Upper lobe of left lung (tissue), 6 donors: ENCODE results near the gene SGSM2. TPM values are rescaled to one million over a fixed set of nuclear protein-coding genes. Genes with fewer than 3 reads are reported as not detected.

ENCODE experiments used
- ATAC-seq, 2 donors: fragments of 200-7000 bp; cut with Tn5 transposase; one replicate each; pipeline ENCODE4 v1.9.1; 2022; ENCODE audit warnings: mild to moderate bottlenecking in 2 of 2, moderate library complexity in 2 of 2; ENCODE audit not compliant: low FRiP score in 2 of 2
- DNase-seq, 2 donors: peaks; one replicate each; pipeline ENCODE4 v3.0.0-alpha.2; 2019 to 2020
- H3K27ac ChIP-seq, 4 donors: fragments of 200-600 bp; sonication (generic); one replicate each; pipeline ENCODE4 v1.5.1; 2016 to 2019
- H3K27me3 ChIP-seq, 4 donors: fragments of 200-600 bp; sonication (generic); one replicate each; pipeline ENCODE4 v1.5.1; 2017 to 2019
- H3K36me3 ChIP-seq, 4 donors: fragments of 200-600 bp; sonication (generic); one replicate each; pipeline ENCODE4 v1.5.1; 2016 to 2019
- H3K4me1 ChIP-seq, 4 donors: fragments of 200-600 bp; sonication (generic); one replicate each; pipeline ENCODE4 v1.5.1; 2018 to 2019
- H3K4me3 ChIP-seq, 4 donors: fragments of 200-600 bp; sonication (generic); one replicate each; pipeline ENCODE4 v1.5.1; 2017 to 2019; ENCODE audit warnings: mild to moderate bottlenecking in 2 of 4, moderate library complexity in 1 of 4
- H3K9me3 ChIP-seq, 4 donors: fragments of 200-600 bp; sonication (generic); one replicate each; pipeline ENCODE4 v1.5.1; 2018 to 2019
- CTCF ChIP-seq, 6 experiments: fragments of 450-650 bp in 4 of 6; fragments of 200-600 bp in 2 of 6; sonication (generic) in 2 of 6; IDR thresholded peaks; one replicate each; pipeline ENCODE4 v1.5.1; 2016 to 2019; ENCODE audit warnings: antibody characterized with exemption in 6 of 6
- EP300 ChIP-seq, 4 donors: sonication (generic); formaldehyde crosslinking; IDR thresholded peaks; one replicate each; pipeline ENCODE4 v1.5.1; 2017; ENCODE audit warnings: antibody characterized with exemption in 4 of 4, control low read depth in 2 of 4
- POLR2A ChIP-seq, 4 donors: fragments of 450-650 bp; IDR thresholded peaks; one replicate each; pipeline ENCODE4 v1.5.1; 2016 to 2017; ENCODE audit warnings: antibody characterized with exemption in 4 of 4, mild to moderate bottlenecking in 2 of 4
- POLR2AphosphoS5 ChIP-seq, 2 donors: sonication (generic); formaldehyde crosslinking; IDR thresholded peaks; one replicate each; pipeline ENCODE4 v1.5.1; 2017; ENCODE audit warnings: antibody characterized with exemption in 2 of 2
- WGBS, 2 donors: methylation state at CpG; one replicate each; pipeline ENCODE4 v1.1.5; 2017 to 2018; 5-methylcytosine and 5-hydroxymethylcytosine counted together
- total RNA-seq, 6 donors: library from RNA; depleted of rRNA in 4 of 6; stranded (reverse); fragments of >200 nt in 4 of 6; gene quantifications; one replicate each; pipeline versions ENCODE4 v1.1.0 to v1.2.1, GENCODE V29; 2016 to 2021
- donor health status: DM: no; HTN: no; CAD: no; lungs with moderate emphysema.
- donor health status: DM: no; HTN: yes; CAD: no; lungs with severe emphysema.

SGSM2 gene
- total RNA-seq, 6 donors from 2014 or later = 53.1 to 313 (median 60.1) TPM

- peaks cover 46 to 58% (median 50%) of the 10 kb centered on the region in 4 donors for H3K4me1 ChIP-seq
- whole genome bisulfite sequencing, 2 donors = 59 to 74% methylated on average over 18 of the region's 18 CpGs
- no peaks in the 10 kb centered on the region for H3K9me3 ChIP-seq
- no peak for TF ChIP-seq POLR2A (IDR thresholded peaks at IDR 0.05)
- no peak for TF ChIP-seq EP300 (IDR thresholded peaks at IDR 0.05)
- no peak for TF ChIP-seq CTCF (IDR thresholded peaks at IDR 0.05)
- TF ChIP-seq POLR2AphosphoS5 (IDR thresholded peaks at IDR 0.05) = no peak
- ATAC-seq (no peak), DNase-seq (no peak)
- peaks cover 0 to 15% (median 14%) of the 10 kb centered on the region in 4 donors for H3K36me3 ChIP-seq
- H3K4me3 ChIP-seq = peak overlapping the region in 3 of 4 donors; percentile 75 to 80 (median 77)
- H3K27me3 ChIP-seq = no peaks in the 10 kb centered on the region
- peak overlapping the region; percentile 98 to 99 (median 98) for H3K27ac ChIP-seq
Observed at GRCh38 chr17:2391597-2392251, 54.4 kb downstream of the SGSM2 start.

DNA sequence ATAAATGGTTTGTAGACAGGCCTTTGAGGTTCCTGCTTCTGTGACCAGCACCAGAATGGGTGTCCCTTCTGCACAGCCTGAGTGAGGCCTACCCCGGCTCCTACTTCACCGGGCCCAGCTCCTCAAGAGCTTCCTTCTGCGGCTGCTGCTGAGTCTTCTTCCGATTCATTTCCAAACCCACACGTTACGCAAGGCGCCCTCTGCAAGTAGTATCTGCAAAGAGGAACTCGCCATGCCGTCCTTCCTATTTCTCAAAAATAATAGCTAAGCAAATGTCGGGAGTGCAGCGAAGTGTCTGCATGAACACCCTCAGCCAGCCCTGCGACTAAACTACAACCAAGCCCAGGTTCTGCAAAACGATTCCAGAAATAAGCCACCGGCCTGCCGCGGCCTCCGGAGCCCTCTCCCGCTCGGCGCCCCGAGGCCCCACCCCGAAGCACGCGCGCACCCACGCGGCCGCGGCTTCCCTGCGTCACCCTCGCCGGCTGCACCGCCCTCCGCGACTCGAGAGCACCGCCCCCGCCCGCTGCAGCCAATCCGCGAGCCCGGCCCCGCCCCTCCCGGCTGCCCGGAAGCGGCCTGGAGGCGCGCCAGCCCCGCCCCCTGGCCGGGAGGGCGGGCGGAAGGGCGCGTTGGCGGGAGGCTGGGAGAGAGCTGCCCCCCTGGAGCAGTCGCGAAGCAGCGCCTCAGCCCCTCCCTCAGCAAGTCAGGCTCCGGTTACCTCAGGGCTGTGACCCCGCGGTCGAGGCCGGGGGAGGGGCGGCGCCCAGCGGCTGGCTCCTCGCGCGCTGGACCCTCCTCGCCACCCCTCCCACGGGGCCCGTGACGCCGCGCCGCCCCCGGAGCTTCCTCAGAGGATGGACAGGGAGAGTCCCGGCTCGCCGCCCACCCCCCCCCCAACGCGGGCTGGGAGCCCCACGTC lies 55.2 kb downstream of the SGSM2 start:
- Histone ChIP-seq H3K27ac (peak overlapping the region; percentile 98 to 99 (median 98)), H3K4me3 (peak overlapping the region; percentile 75 to 87 (median 78)), H3K36me3 (peaks cover 0 to 7% (median 6%) of the 10 kb centered on the region in 4 donors), H3K4me1 (peaks cover 54 to 65% (median 57%) of the 10 kb centered on the region in 4 donors), H3K9me3 (no peaks in the 10 kb centered on the region), H3K27me3 (no peaks in the 10 kb centered on the region)
- TF ChIP-seq CTCF (IDR thresholded peaks at IDR 0.05) (peak in 1 of 6 experiments; percentile 7), EP300 (IDR thresholded peaks at IDR 0.05) (peak in 2 of 4 donors; percentile 42 to 43), POLR2A (IDR thresholded peaks at IDR 0.05) (peak in 3 of 4 donors; percentile 14 to 80 (median 19)), POLR2AphosphoS5 (IDR thresholded peaks at IDR 0.05) (peak; percentile 64 to 81)
- DNase-seq (peak; percentile 94 to 100), ATAC-seq (peak; percentile 77 to 87)
- WGBS, 2 donors = 1% methylated on average over 12 to 15 of the region's 83 CpGs

- ATAC-seq (peak; percentile 25 to 70), DNase-seq (peak; percentile 94 to 98)
- Histone ChIP-seq H3K4me3 (peak overlapping the region; percentile 75 to 87 (median 78)), H3K27ac (peak overlapping the region; percentile 98 to 99 (median 98)), H3K27me3 (no peaks in the 10 kb centered on the region), H3K4me1 (peaks cover 62 to 74% (median 65%) of the 10 kb centered on the region in 4 donors), H3K36me3 (no peaks in the 10 kb centered on the region), H3K9me3 (no peaks in the 10 kb centered on the region)
- WGBS, 2 donors = 0% methylated on average over 13 of the region's 99 CpGs; no CpG with 5 or more reads in 1 of the 2 donors
- peak in 1 of 4 donors; percentile 12 for TF ChIP-seq EP300 (IDR thresholded peaks at IDR 0.05)
- TF ChIP-seq CTCF (IDR thresholded peaks at IDR 0.05) = no peak
- TF ChIP-seq POLR2AphosphoS5 (IDR thresholded peaks at IDR 0.05) = peak in 1 of 2 donors; percentile 52
- peak in 2 of 4 donors; percentile 81 to 85 for TF ChIP-seq POLR2A (IDR thresholded peaks at IDR 0.05)
Observed at GRCh38 chr17:2393174-2393953, 56.1 kb downstream of the SGSM2 start.

- peaks cover 66 to 82% (median 73%) of the 10 kb centered on the region in 4 donors for H3K4me1 ChIP-seq
- ATAC-seq = no peak
Observed at GRCh38 chr17:2393954-2394749, 56.9 kb downstream of the SGSM2 start.

More at GRCh38 chr17:2393954-2394749, 56.9 kb downstream of the SGSM2 start:
- no peak for DNase-seq
- H3K36me3 ChIP-seq = no peaks in the 10 kb centered on the region
- 41 to 95% methylated on average over 9 to 21 of the region's 53 CpGs for WGBS, 2 donors
- H3K9me3 ChIP-seq = no peaks in the 10 kb centered on the region
- H3K27ac ChIP-seq = peak overlapping the region; percentile 98 to 99 (median 98)
- TF ChIP-seq POLR2AphosphoS5 (IDR thresholded peaks at IDR 0.05) = no peak
- no peak for TF ChIP-seq EP300 (IDR thresholded peaks at IDR 0.05)
- TF ChIP-seq CTCF (IDR thresholded peaks at IDR 0.05) = no peak
- TF ChIP-seq POLR2A (IDR thresholded peaks at IDR 0.05) = no peak
- no peaks in the 10 kb centered on the region for H3K27me3 ChIP-seq
- H3K4me3 ChIP-seq = peak overlapping the region in 3 of 4 donors; percentile 75 to 80 (median 77)
